ENCODE results near the gene KNSTRN.

GRCh38 chr15:40435710-40436089, 53.2 kb downstream of the KNSTRN start:
- TF ChIP-seq CTCF (conservative IDR thresholded peaks at IDR 0.05): no peak
- TF ChIP-seq ZFX (IDR thresholded peaks at IDR 0.05): no peak
